Loucy (cell line): ENCODE measurements around the gene OOSP4B.

Experiments
- H2AFZ ChIP-seq: fragments of 200-600 bp; sonication (generic); 2 replicates; pipeline ENCODE4 v1.6.0; 2016; ENCODE audit warnings: antibody characterized with exemption, mild to moderate bottlenecking, low read length, moderate library complexity
- H3F3A ChIP-seq: fragments of 200-600 bp; 2 replicates; pipeline ENCODE4 v1.6.0; 2016; ENCODE audit warnings: antibody characterized with exemption, low read depth, mild to moderate bottlenecking
- H3K27me3 ChIP-seq: fragments of 200-600 bp; sonication (generic); 2 replicates; pipeline ENCODE4 v1.6.1; 2014; ENCODE audit warnings: low read length, mild to moderate bottlenecking; ENCODE audit not compliant: insufficient read depth, poor library complexity, severe bottlenecking
- H3K36me3 ChIP-seq: fragments of 200-600 bp; sonication (generic); 2 replicates; pipeline ENCODE4 v1.6.1; 2016; ENCODE audit warnings: low read length; ENCODE audit not compliant: insufficient read depth
- H3K4me1 ChIP-seq: fragments of 200-600 bp; sonication (generic); 2 replicates; pipeline ENCODE4 v1.5.1; 2014; ENCODE audit warnings: low read length, mild to moderate bottlenecking; ENCODE audit not compliant: insufficient read depth, poor library complexity, severe bottlenecking
- H3K4me2 ChIP-seq: fragments of 200-600 bp; sonication (generic); 2 replicates; pipeline ENCODE4 v1.6.0; 2014; ENCODE audit warnings: antibody characterized with exemption, low read length, low read depth, mild to moderate bottlenecking; ENCODE audit not compliant: poor library complexity, severe bottlenecking
- H3K4me3 ChIP-seq: fragments of 200-600 bp; sonication (generic); 2 replicates; pipeline ENCODE4 v1.5.1; 2014; ENCODE audit warnings: low read length, mild to moderate bottlenecking, mixed read lengths; ENCODE audit not compliant: poor library complexity, severe bottlenecking
- H3K79me2 ChIP-seq: fragments of 200-600 bp; sonication (generic); 2 replicates; pipeline ENCODE4 v1.6.1; 2014; ENCODE audit warnings: low read length; ENCODE audit not compliant: insufficient read depth
- H3K9ac ChIP-seq: fragments of 200-600 bp; sonication (generic); 2 replicates; pipeline ENCODE4 v1.6.0; 2014; ENCODE audit warnings: mild to moderate bottlenecking, low read depth, low read length, moderate library complexity; ENCODE audit not compliant: poor library complexity, severe bottlenecking
- H3K9me2 ChIP-seq: fragments of 200-600 bp; sonication (generic); replicated peaks from 2 replicates; pipeline ENCODE4 v1.6.1; 2016; ENCODE audit warnings: low read depth, low read length, mixed read lengths
- H3K9me3 ChIP-seq: fragments of 200-600 bp; sonication (generic); 2 replicates; pipeline ENCODE4 v1.6.1; 2014; ENCODE audit warnings: mild to moderate bottlenecking, antibody characterized with exemption, low read length, low read depth; ENCODE audit not compliant: insufficient read depth
- H4K20me1 ChIP-seq: fragments of 200-600 bp; sonication (generic); 2 replicates; pipeline ENCODE4 v1.6.0; 2014; ENCODE audit warnings: antibody characterized with exemption, low read length, mild to moderate bottlenecking; ENCODE audit not compliant: insufficient read depth, poor library complexity, severe bottlenecking
- CTCF ChIP-seq: fragments of 200-600 bp; sonication (generic); conservative IDR thresholded peaks from 2 replicates; pipeline ENCODE4 v1.5.1; 2014; ENCODE audit warnings: mild to moderate bottlenecking, antibody characterized with exemption, low read length
- EZH2phosphoT487 ChIP-seq: fragments of 200-600 bp; IDR thresholded peaks from 2 replicates; pipeline ENCODE4 v1.6.1; 2018; ENCODE audit warnings: antibody characterized with exemption, mild to moderate bottlenecking, moderate library complexity, borderline replicate concordance

Gene OOSP4B

GRCh38 chr11:60078745-60079144 is 61.8 kb downstream of the OOSP4B start:
- H3F3A ChIP-seq: no peaks in the 10 kb centered on the region
- H4K20me1 ChIP-seq: no peaks in the 10 kb centered on the region
- H3K4me2 ChIP-seq: no peak overlapping the region
- H3K4me3 ChIP-seq: no peak overlapping the region
- H3K9ac ChIP-seq: no peak overlapping the region
- H3K36me3 ChIP-seq: no peaks in the 10 kb centered on the region
- TF ChIP-seq CTCF: no peak
- TF ChIP-seq EZH2phosphoT487: no peak
- no peaks in the 10 kb centered on the region for H3K9me3 ChIP-seq
- no peak overlapping the region for H2AFZ ChIP-seq
- H3K4me1 ChIP-seq: no peaks in the 10 kb centered on the region
- no peaks in the 10 kb centered on the region for H3K27me3 ChIP-seq
- H3K9me2 ChIP-seq: no peaks in the 10 kb centered on the region
- no peaks in the 10 kb centered on the region for H3K79me2 ChIP-seq

- Histone ChIP-seq H3K27me3 (no peaks in the 10 kb centered on the region), H3K4me1 (peaks cover under 1% of the 10 kb centered on the region), H3K4me3 (no peak overlapping the region), H2AFZ (no peak overlapping the region), H3K4me2 (no peak overlapping the region), H3K36me3 (no peaks in the 10 kb centered on the region), H3K79me2 (no peaks in the 10 kb centered on the region), H3K9me3 (no peaks in the 10 kb centered on the region), H3K9ac (no peak overlapping the region), H4K20me1 (no peaks in the 10 kb centered on the region), H3K9me2 (no peaks in the 10 kb centered on the region), H3F3A (no peaks in the 10 kb centered on the region)
- no peak for TF ChIP-seq EZH2phosphoT487
- TF ChIP-seq CTCF: no peak
Measured at GRCh38 chr11:60080535-60080934, 63.6 kb downstream of the OOSP4B start.
